Fibroblast of lung (primary cell): ENCODE results near the gene HMX1.

Source experiments
- EZH2 ChIP-seq: IDR thresholded peaks from 2 replicates; pipeline ENCODE4 v1.5.1; 2012; ENCODE audit warnings: low read length, control low read depth, mild to moderate bottlenecking; ENCODE audit errors: missing control alignments
- TF ChIP-seq, protein P1 (sequence below), 2 donors: IDR thresholded peaks in 1 of 2; conservative IDR thresholded peaks in 1 of 2; 1 replicate in 1 of 2; 2 replicates in 1 of 2; pipeline ENCODE4 v1.5.1; 2011 to 2012; ENCODE audit warnings: low read length in 2 of 2, control low read depth in 1 of 2, inconsistent platforms in 1 of 2, low read depth in 1 of 2, mild to moderate bottlenecking in 1 of 2

DNA sequence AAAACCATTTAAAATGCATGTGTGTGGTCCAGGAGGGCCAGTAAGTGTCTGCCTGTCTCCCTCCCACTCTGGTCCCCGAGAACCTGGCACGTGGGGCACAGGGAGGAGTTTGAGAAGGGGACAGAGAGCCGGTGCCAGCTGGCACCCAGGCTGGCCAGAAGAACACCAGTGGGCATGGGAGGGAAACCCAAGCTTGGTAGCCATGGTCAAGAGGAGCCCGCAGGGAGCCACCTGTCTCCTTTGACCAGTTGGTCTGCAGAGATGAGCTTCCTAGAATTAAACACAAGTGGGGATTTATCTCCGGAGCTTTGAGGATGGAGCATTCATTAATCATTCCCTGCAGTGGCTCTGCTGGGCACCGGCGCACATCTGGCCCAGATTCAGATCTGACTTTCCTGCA lies 41.6 kb downstream of the HMX1 start:
- TF ChIP-seq, protein P1, sequence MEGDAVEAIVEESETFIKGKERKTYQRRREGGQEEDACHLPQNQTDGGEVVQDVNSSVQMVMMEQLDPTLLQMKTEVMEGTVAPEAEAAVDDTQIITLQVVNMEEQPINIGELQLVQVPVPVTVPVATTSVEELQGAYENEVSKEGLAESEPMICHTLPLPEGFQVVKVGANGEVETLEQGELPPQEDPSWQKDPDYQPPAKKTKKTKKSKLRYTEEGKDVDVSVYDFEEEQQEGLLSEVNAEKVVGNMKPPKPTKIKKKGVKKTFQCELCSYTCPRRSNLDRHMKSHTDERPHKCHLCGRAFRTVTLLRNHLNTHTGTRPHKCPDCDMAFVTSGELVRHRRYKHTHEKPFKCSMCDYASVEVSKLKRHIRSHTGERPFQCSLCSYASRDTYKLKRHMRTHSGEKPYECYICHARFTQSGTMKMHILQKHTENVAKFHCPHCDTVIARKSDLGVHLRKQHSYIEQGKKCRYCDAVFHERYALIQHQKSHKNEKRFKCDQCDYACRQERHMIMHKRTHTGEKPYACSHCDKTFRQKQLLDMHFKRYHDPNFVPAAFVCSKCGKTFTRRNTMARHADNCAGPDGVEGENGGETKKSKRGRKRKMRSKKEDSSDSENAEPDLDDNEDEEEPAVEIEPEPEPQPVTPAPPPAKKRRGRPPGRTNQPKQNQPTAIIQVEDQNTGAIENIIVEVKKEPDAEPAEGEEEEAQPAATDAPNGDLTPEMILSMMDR (conservative IDR thresholded peaks at IDR 0.05 in 1 of 2, IDR thresholded peaks at IDR 0.05 in 1 of 2; ENCODE audit: low read depth in 1 of 2, low read length in 2 of 2) = no peak
- TF ChIP-seq EZH2 = no peak
